ENCODE measurements around the gene ARMC8. TPM values are rescaled to one million over a fixed set of nuclear protein-coding genes. Genes with fewer than 3 reads are reported as not detected.
A peak's percentile ranks its signal among the peaks of the same experiment; 100 is the strongest.

ARMC8 gene
- total RNA-seq, 1 donor from 2014 or later: 54.4 TPM

- Mint-ChIP-seq H3K27me3 (ENCODE audit: unreplicated experiment) (peaks cover 2% of the 10 kb centered on the region), H3K4me1 (ENCODE audit: low read depth, unreplicated experiment) (peaks cover 14% of the 10 kb centered on the region), H3K9me3 (ENCODE audit: unreplicated experiment) (no peaks in the 10 kb centered on the region), H3K4me3 (ENCODE audit: unreplicated experiment) (no peak overlapping the region), H3K36me3 (ENCODE audit: unreplicated experiment) (no peaks in the 10 kb centered on the region), H3K27ac (ENCODE audit: unreplicated experiment) (peak overlapping the region; percentile 38)
- no peak for DNase-seq
- TF ChIP-seq, protein P1, sequence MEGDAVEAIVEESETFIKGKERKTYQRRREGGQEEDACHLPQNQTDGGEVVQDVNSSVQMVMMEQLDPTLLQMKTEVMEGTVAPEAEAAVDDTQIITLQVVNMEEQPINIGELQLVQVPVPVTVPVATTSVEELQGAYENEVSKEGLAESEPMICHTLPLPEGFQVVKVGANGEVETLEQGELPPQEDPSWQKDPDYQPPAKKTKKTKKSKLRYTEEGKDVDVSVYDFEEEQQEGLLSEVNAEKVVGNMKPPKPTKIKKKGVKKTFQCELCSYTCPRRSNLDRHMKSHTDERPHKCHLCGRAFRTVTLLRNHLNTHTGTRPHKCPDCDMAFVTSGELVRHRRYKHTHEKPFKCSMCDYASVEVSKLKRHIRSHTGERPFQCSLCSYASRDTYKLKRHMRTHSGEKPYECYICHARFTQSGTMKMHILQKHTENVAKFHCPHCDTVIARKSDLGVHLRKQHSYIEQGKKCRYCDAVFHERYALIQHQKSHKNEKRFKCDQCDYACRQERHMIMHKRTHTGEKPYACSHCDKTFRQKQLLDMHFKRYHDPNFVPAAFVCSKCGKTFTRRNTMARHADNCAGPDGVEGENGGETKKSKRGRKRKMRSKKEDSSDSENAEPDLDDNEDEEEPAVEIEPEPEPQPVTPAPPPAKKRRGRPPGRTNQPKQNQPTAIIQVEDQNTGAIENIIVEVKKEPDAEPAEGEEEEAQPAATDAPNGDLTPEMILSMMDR (IDR thresholded peaks at IDR 0.05; ENCODE audit: partially characterized antibody, unreplicated experiment): no peak
Observed at GRCh38 chr3:138197058-138197457, 10.0 kb downstream of the ARMC8 start.

DNA sequence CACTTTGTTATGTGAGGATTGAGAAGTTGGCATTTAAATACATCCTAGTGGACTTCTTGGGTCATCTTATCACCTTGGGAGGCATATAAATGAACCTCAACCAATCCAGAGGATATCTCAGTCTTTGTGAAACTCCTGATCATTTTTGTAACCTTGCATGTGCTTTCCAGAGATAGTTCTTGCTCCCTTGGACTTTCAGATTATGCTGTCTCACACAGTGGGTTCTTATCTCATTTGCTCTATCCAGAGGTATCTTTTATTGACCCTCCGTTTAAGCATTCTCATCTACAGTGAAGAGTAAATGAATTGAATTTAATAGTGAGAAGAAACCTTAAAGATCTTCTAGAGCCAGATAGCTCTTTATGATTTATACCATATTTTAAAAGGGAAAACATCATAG is 10.4 kb downstream of the ARMC8 start:
- Mint-ChIP-seq H3K27ac (ENCODE audit: unreplicated experiment) (no peak overlapping the region), H3K9me3 (ENCODE audit: unreplicated experiment) (no peaks in the 10 kb centered on the region), H3K4me1 (ENCODE audit: low read depth, unreplicated experiment) (peaks cover 14% of the 10 kb centered on the region), H3K36me3 (ENCODE audit: unreplicated experiment) (no peaks in the 10 kb centered on the region), H3K27me3 (ENCODE audit: unreplicated experiment) (peaks cover 2% of the 10 kb centered on the region), H3K4me3 (ENCODE audit: unreplicated experiment) (no peak overlapping the region)
- DNase-seq: no peak
- TF ChIP-seq, protein P1 (IDR thresholded peaks at IDR 0.05; ENCODE audit: partially characterized antibody, unreplicated experiment): no peak

DNA sequence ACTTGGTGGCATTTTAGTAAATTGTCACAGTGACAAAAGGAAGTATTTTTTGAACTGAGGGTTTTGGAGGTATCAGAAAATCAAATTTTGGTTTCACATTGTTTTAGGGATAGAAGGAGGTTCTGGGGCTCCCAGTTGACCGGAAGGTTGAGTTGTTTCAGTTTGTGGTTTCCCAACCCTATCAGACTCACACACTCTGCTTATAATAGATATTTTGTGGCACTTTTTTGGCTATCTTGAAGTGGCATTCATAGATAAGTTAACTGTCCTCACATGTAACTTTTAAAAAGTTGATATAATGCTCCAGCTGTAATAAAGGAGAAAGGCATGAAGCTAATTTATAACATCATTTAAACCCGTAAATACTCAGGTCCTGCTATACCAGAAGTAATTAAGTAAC is 12.8 kb downstream of the ARMC8 start:
- Mint-ChIP-seq H3K27me3 (ENCODE audit: unreplicated experiment) (peaks cover 2% of the 10 kb centered on the region), H3K4me3 (ENCODE audit: unreplicated experiment) (no peak overlapping the region), H3K4me1 (ENCODE audit: low read depth, unreplicated experiment) (peaks cover 14% of the 10 kb centered on the region), H3K27ac (ENCODE audit: unreplicated experiment) (no peak overlapping the region), H3K36me3 (ENCODE audit: unreplicated experiment) (no peaks in the 10 kb centered on the region), H3K9me3 (ENCODE audit: unreplicated experiment) (no peaks in the 10 kb centered on the region)
- TF ChIP-seq, protein P1 (IDR thresholded peaks at IDR 0.05; ENCODE audit: partially characterized antibody, unreplicated experiment): no peak
- no peak for DNase-seq

DNA sequence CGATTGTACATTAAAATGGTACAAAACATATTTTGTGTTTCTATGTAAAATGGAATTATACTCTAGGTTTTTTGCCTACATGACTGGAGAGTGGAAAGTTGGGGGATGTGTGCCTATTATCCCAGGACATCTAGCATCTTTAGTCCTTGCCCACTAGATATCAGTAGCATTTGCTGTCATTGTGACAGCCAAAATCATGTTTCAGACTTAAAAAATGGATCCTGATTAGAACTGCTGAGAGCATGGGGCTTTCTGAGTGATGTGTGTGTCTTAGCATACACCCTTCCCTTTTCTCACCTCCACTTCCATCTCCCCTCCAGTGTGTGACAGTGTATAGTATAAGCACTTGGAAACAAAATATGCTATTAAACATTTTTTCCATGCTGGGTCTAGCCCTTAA is 13.3 kb downstream of the ARMC8 start:
- Mint-ChIP-seq H3K27me3 (ENCODE audit: unreplicated experiment) (peaks cover 2% of the 10 kb centered on the region), H3K4me3 (ENCODE audit: unreplicated experiment) (no peak overlapping the region), H3K9me3 (ENCODE audit: unreplicated experiment) (no peaks in the 10 kb centered on the region), H3K4me1 (ENCODE audit: low read depth, unreplicated experiment) (peaks cover 11% of the 10 kb centered on the region), H3K27ac (ENCODE audit: unreplicated experiment) (no peak overlapping the region), H3K36me3 (ENCODE audit: unreplicated experiment) (no peaks in the 10 kb centered on the region)
- TF ChIP-seq, protein P1 (IDR thresholded peaks at IDR 0.05; ENCODE audit: partially characterized antibody, unreplicated experiment): no peak
- DNase-seq: no peak

- no peaks in the 10 kb centered on the region for H3K9me3 Mint-ChIP-seq (ENCODE audit: unreplicated experiment)
- no peaks in the 10 kb centered on the region for H3K27me3 Mint-ChIP-seq (ENCODE audit: unreplicated experiment)
- H3K4me1 Mint-ChIP-seq (ENCODE audit: low read depth, unreplicated experiment): peaks cover 9% of the 10 kb centered on the region
- DNase-seq: no peak
- H3K4me3 Mint-ChIP-seq (ENCODE audit: unreplicated experiment): no peak overlapping the region
- TF ChIP-seq, protein P1 (IDR thresholded peaks at IDR 0.05; ENCODE audit: partially characterized antibody, unreplicated experiment): no peak
- no peaks in the 10 kb centered on the region for H3K36me3 Mint-ChIP-seq (ENCODE audit: unreplicated experiment)
- H3K27ac Mint-ChIP-seq (ENCODE audit: unreplicated experiment): no peak overlapping the region
Observed at GRCh38 chr3:138202945-138203701, 16.0 kb downstream of the ARMC8 start.
